GM18868 (cell line): Measurements from ENCODE around the gene CTNNAL1.
A peak's percentile ranks its signal among the peaks of the same experiment; 100 is the strongest.
"Not testable (repeated sequence)": the region's sequence is repeated elsewhere in the genome, so short reads cannot be mapped to it uniquely, and the experiment has no call there.

Experiments
- ATAC-seq: cut with Tn5 transposase; IDR thresholded peaks from one replicate; pipeline ENCODE4 v1.9.1; 2021; ENCODE audit warnings: mild to moderate bottlenecking, moderate library complexity; ENCODE audit not compliant: unreplicated experiment

Gene CTNNAL1

GRCh38 chr9:108933718-108934322, 79.5 kb downstream of the CTNNAL1 start, which contains the start of gene ELP1:
TSS of gene ELP1 (minus strand) at chr9:108934124. CDS start at chr9:108931146, 2,978 bp downstream.
- ATAC-seq: peak; percentile 89

- no peak for ATAC-seq
These were observed 80.0 kb downstream of the CTNNAL1 start for GRCh38 chr9:108933231-108933717.

GRCh38 chr9:108928386-108928785, 84.9 kb downstream of the CTNNAL1 start:
- no peak for ATAC-seq

- no peak for ATAC-seq
These were observed 88.8 kb downstream of the CTNNAL1 start for GRCh38 chr9:108924466-108924865.

GRCh38 chr9:108921200-108921599, 92.1 kb downstream of the CTNNAL1 start:
- no peak for ATAC-seq

GRCh38 chr9:108920401-108920800, 92.9 kb downstream of the CTNNAL1 start:
- ATAC-seq: not testable (repeated sequence)

GRCh38 chr9:108919517-108919916, 93.8 kb downstream of the CTNNAL1 start:
- ATAC-seq: no peak

GRCh38 chr9:108913391-108913790, 99.9 kb downstream of the CTNNAL1 start:
- no peak for ATAC-seq

GRCh38 chr9:108911820-108912219, 101.5 kb downstream of the CTNNAL1 start:
- ATAC-seq: no peak

GRCh38 chr9:108910914-108911313, 102.4 kb downstream of the CTNNAL1 start:
- ATAC-seq: no peak

GRCh38 chr9:108910402-108910801, 102.9 kb downstream of the CTNNAL1 start:
- ATAC-seq: no peak

GRCh38 chr9:108905494-108905893, 107.8 kb downstream of the CTNNAL1 start:
- no peak for ATAC-seq

- no peak for ATAC-seq
These were observed 109.1 kb downstream of the CTNNAL1 start for GRCh38 chr9:108904161-108904560.

GRCh38 chr9:108903420-108904103, 109.7 kb downstream of the CTNNAL1 start:
- ATAC-seq: no peak

GRCh38 chr9:108900176-108900575, 113.1 kb downstream of the CTNNAL1 start:
- no peak for ATAC-seq

GRCh38 chr9:108899023-108899695, 114.1 kb downstream of the CTNNAL1 start:
- ATAC-seq: not testable (repeated sequence)

- no peak for ATAC-seq
These were observed 115.8 kb downstream of the CTNNAL1 start for GRCh38 chr9:108897324-108898096.

GRCh38 chr9:108894225-108894997, 118.9 kb downstream of the CTNNAL1 start:
- no peak for ATAC-seq
